ENCODE measurements around the gene MAK. TPM values are rescaled to one million over a fixed set of nuclear protein-coding genes. Genes with fewer than 3 reads are reported as not detected.

The MAK gene
- total and polyA plus RNA-seq, 2 experiments from 2014 or later = 0.35 to 1.6 TPM

DNA sequence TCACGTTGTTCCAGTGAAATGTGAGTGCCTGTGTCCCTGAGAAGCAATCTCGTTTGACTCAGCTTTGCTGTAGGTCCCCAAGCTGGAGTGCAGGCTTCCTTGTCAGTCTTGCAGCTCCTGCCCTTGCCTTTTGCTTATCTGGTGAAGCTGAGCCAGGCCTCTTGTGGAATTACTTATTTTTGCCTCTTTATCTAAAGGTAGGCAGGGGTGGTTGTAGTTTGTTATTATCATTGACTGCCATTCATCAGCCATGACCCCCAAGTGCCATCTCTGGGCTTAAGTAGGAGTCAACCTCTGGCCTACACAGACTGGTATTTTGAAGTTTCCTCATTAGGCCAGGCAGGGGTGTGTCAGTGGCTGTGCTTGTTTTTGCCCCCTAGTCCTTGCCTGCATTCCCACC, 88.6 kb downstream of the MAK start (continued):
- TF ChIP-seq, protein P1, sequence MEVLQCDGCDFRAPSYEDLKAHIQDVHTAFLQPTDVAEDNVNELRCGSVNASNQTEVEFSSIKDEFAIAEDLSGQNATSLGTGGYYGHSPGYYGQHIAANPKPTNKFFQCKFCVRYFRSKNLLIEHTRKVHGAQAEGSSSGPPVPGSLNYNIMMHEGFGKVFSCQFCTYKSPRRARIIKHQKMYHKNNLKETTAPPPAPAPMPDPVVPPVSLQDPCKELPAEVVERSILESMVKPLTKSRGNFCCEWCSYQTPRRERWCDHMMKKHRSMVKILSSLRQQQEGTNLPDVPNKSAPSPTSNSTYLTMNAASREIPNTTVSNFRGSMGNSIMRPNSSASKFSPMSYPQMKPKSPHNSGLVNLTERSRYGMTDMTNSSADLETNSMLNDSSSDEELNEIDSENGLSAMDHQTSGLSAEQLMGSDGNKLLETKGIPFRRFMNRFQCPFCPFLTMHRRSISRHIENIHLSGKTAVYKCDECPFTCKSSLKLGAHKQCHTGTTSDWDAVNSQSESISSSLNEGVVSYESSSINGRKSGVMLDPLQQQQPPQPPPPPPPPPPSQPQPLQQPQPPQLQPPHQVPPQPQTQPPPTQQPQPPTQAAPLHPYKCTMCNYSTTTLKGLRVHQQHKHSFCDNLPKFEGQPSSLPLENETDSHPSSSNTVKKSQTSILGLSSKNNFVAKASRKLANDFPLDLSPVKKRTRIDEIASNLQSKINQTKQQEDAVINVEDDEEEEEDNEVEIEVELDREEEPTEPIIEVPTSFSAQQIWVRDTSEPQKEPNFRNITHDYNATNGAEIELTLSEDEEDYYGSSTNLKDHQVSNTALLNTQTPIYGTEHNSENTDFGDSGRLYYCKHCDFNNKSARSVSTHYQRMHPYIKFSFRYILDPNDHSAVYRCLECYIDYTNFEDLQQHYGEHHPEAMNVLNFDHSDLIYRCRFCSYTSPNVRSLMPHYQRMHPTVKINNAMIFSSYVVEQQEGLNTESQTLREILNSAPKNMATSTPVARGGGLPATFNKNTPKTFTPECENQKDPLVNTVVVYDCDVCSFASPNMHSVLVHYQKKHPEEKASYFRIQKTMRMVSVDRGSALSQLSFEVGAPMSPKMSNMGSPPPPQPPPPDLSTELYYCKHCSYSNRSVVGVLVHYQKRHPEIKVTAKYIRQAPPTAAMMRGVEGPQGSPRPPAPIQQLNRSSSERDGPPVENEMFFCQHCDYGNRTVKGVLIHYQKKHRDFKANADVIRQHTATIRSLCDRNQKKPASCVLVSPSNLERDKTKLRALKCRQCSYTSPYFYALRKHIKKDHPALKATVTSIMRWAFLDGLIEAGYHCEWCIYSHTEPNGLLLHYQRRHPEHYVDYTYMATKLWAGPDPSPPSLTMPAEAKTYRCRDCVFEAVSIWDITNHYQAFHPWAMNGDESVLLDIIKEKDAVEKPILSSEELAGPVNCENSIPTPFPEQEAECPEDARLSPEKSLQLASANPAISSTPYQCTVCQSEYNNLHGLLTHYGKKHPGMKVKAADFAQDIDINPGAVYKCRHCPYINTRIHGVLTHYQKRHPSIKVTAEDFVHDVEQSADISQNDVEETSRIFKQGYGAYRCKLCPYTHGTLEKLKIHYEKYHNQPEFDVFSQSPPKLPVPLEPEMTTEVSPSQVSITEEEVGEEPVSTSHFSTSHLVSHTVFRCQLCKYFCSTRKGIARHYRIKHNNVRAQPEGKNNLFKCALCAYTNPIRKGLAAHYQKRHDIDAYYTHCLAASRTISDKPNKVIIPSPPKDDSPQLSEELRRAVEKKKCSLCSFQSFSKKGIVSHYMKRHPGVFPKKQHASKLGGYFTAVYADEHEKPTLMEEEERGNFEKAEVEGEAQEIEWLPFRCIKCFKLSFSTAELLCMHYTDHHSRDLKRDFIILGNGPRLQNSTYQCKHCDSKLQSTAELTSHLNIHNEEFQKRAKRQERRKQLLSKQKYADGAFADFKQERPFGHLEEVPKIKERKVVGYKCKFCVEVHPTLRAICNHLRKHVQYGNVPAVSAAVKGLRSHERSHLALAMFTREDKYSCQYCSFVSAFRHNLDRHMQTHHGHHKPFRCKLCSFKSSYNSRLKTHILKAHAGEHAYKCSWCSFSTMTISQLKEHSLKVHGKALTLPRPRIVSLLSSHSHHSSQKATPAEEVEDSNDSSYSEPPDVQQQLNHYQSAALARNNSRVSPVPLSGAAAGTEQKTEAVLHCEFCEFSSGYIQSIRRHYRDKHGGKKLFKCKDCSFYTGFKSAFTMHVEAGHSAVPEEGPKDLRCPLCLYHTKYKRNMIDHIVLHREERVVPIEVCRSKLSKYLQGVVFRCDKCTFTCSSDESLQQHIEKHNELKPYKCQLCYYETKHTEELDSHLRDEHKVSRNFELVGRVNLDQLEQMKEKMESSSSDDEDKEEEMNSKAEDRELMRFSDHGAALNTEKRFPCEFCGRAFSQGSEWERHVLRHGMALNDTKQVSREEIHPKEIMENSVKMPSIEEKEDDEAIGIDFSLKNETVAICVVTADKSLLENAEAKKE (CRISPR knock-in tag; IDR thresholded peaks at IDR 0.05) = no peak
- no peak for TF ChIP-seq NANOG (IDR thresholded peaks at IDR 0.05; ENCODE audit: borderline replicate concordance)

DNA sequence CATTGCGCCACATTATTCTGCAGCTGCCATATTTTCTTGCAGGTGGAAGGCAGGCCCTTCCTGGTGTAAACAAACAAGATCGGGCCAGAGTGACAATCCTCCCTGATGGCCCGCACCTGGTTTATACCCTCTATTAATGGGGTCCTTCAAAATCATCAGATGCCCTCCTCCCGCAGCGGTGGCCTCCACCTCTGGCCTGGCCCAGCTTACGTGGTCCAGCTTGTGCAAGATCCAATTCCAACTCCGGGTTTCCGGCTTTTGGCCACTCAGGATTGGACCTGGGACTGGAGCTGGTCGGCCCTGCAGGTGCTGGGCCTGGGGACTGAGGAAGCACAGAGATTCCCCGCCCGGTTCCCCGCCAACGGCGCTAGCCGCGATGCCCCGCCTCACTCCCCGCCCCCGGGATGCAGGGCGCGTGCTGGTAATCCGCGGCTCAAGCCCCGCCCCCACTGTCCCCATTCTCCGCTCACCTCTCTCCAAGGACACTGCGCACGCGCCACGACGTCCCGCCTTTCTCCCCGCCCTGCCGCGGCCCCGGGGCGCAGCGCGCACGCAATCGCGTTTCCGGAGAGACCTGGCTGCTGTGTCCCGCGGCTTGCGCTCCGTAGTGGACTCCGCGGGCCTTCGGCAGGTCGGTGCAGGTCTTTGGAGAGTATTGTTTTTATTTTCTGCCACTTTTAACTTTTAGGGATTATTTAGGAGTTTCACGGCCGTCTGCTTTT, 90.9 kb downstream of the MAK start, which contains the start of gene TMEM14B:
TSS of gene TMEM14B (plus strand) at position 555 of the 722 bp plus-strand sequence. CDS start 1,441 bp downstream, outside the sequence.
- H3K4me1 ChIP-seq (ENCODE audit: insufficient read depth) = peaks cover 38% of the 10 kb centered on the region
- H3K9me2 ChIP-seq (ENCODE audit: insufficient read depth) = no peaks in the 10 kb centered on the region
- ATAC-seq = peak; percentile 98
- H3K27me3 Mint-ChIP-seq (ENCODE audit: insufficient read depth, low read depth, poor library complexity) = peaks cover 5% of the 10 kb centered on the region
- DNase-seq (ENCODE audit: low spot score) = peak; percentile 99
- peak within 1 kb of the TSS; percentile 97 for H3K27ac Mint-ChIP-seq
- no peaks in the 10 kb centered on the region for H3K27me3 ChIP-seq (ENCODE audit: insufficient read depth)
- peaks cover 25% of the 10 kb centered on the region for H3K36me3 Mint-ChIP-seq (ENCODE audit: low read depth)
- peaks cover 8% of the 10 kb centered on the region; the same call in 1 of the 2 replicates for H4K20me1 ChIP-seq (replicated peaks; ENCODE audit: insufficient read depth)
- H3K4me3 Mint-ChIP-seq = peak within 1 kb of the TSS; percentile 96
- H3K79me2 ChIP-seq (replicated peaks; ENCODE audit: insufficient read depth) = peaks cover 48% of the 10 kb centered on the region
- peaks cover 14% of the 10 kb centered on the region for H3F3A ChIP-seq (replicated peaks; ENCODE audit: low read depth)
- peak within 1 kb of the TSS; percentile 100 for H3K4me3 ChIP-seq
- H3K4me2 ChIP-seq = peak within 1 kb of the TSS; percentile 98
- no peaks in the 10 kb centered on the region for H3K9me3 Mint-ChIP-seq
- H3K27ac ChIP-seq (ENCODE audit: low read depth) = peak within 1 kb of the TSS; percentile 96
- H3K4me1 Mint-ChIP-seq = peaks cover 32% of the 10 kb centered on the region
- peaks cover 10% of the 10 kb centered on the region; the same call in 1 of the 2 replicates for H3K36me3 ChIP-seq (ENCODE audit: insufficient read depth)
- H2AFZ ChIP-seq = peak within 1 kb of the TSS; percentile 95
- TF ChIP-seq, protein P2, sequence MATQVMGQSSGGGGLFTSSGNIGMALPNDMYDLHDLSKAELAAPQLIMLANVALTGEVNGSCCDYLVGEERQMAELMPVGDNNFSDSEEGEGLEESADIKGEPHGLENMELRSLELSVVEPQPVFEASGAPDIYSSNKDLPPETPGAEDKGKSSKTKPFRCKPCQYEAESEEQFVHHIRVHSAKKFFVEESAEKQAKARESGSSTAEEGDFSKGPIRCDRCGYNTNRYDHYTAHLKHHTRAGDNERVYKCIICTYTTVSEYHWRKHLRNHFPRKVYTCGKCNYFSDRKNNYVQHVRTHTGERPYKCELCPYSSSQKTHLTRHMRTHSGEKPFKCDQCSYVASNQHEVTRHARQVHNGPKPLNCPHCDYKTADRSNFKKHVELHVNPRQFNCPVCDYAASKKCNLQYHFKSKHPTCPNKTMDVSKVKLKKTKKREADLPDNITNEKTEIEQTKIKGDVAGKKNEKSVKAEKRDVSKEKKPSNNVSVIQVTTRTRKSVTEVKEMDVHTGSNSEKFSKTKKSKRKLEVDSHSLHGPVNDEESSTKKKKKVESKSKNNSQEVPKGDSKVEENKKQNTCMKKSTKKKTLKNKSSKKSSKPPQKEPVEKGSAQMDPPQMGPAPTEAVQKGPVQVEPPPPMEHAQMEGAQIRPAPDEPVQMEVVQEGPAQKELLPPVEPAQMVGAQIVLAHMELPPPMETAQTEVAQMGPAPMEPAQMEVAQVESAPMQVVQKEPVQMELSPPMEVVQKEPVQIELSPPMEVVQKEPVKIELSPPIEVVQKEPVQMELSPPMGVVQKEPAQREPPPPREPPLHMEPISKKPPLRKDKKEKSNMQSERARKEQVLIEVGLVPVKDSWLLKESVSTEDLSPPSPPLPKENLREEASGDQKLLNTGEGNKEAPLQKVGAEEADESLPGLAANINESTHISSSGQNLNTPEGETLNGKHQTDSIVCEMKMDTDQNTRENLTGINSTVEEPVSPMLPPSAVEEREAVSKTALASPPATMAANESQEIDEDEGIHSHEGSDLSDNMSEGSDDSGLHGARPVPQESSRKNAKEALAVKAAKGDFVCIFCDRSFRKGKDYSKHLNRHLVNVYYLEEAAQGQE (IDR thresholded peaks at IDR 0.05; ENCODE audit: unreplicated experiment) = no peak
- TF ChIP-seq, protein P1 (CRISPR knock-in tag; IDR thresholded peaks at IDR 0.05) = no peak
